Measurements from ENCODE around the gene CUX1. TPM values are rescaled to one million over a fixed set of nuclear protein-coding genes. Genes with fewer than 3 reads are reported as not detected.

The CUX1 gene
- total and polyA plus RNA-seq, 2 of the 13 experiments (the other 11 are each of a cell fraction or from before 2014, with no cell fraction given) = 13.7 to 14.9 TPM

DNA sequence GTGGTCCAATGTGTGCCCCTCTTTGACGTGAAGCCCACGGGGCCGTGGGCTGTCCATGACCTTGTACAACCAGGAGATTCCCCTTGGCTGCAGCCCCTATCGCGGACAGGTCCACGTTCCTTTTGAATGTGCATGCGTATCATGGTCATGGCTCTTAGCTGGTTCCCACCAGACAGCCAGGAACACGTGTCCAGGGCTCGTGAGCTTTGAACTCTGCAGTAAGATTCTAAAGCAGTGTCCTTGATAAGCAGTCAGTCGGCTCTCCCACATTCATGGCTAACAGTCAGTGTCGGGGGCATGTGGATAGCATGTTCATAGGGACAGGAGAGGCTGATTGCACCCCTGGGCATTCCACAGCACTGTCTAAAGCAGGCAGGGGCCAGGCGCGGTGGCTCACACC is 393.4 kb downstream of the CUX1 start (continued):
- TF ChIP-seq, protein P1, sequence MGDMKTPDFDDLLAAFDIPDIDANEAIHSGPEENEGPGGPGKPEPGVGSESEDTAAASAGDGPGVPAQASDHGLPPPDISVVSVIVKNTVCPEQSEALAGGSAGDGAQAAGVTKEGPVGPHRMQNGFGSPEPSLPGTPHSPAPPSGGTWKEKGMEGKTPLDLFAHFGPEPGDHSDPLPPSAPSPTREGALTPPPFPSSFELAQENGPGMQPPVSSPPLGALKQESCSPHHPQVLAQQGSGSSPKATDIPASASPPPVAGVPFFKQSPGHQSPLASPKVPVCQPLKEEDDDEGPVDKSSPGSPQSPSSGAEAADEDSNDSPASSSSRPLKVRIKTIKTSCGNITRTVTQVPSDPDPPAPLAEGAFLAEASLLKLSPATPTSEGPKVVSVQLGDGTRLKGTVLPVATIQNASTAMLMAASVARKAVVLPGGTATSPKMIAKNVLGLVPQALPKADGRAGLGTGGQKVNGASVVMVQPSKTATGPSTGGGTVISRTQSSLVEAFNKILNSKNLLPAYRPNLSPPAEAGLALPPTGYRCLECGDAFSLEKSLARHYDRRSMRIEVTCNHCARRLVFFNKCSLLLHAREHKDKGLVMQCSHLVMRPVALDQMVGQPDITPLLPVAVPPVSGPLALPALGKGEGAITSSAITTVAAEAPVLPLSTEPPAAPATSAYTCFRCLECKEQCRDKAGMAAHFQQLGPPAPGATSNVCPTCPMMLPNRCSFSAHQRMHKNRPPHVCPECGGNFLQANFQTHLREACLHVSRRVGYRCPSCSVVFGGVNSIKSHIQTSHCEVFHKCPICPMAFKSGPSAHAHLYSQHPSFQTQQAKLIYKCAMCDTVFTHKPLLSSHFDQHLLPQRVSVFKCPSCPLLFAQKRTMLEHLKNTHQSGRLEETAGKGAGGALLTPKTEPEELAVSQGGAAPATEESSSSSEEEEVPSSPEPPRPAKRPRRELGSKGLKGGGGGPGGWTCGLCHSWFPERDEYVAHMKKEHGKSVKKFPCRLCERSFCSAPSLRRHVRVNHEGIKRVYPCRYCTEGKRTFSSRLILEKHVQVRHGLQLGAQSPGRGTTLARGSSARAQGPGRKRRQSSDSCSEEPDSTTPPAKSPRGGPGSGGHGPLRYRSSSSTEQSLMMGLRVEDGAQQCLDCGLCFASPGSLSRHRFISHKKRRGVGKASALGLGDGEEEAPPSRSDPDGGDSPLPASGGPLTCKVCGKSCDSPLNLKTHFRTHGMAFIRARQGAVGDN (CRISPR knock-in tag; IDR thresholded peaks at IDR 0.05) = peak; percentile 83
- no peak for TF ChIP-seq NCOA1 (CRISPR knock-in tag; IDR thresholded peaks at IDR 0.05)
- TF ChIP-seq ATM (IDR thresholded peaks at IDR 0.05; ENCODE audit: borderline replicate concordance) = no peak
- TF ChIP-seq, protein P2, sequence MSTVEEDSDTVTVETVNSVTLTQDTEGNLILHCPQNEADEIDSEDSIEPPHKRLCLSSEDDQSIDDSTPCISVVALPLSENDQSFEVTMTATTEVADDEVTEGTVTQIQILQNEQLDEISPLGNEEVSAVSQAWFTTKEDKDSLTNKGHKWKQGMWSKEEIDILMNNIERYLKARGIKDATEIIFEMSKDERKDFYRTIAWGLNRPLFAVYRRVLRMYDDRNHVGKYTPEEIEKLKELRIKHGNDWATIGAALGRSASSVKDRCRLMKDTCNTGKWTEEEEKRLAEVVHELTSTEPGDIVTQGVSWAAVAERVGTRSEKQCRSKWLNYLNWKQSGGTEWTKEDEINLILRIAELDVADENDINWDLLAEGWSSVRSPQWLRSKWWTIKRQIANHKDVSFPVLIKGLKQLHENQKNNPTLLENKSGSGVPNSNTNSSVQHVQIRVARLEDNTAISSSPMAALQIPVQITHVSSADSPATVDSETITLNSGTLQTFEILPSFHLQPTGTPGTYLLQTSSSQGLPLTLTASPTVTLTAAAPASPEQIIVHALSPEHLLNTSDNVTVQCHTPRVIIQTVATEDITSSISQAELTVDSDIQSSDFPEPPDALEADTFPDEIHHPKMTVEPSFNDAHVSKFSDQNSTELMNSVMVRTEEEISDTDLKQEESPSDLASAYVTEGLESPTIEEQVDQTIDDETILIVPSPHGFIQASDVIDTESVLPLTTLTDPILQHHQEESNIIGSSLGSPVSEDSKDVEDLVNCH (CRISPR knock-in tag; IDR thresholded peaks at IDR 0.05) = no peak
- TF ChIP-seq ZBTB38 (CRISPR knock-in tag; IDR thresholded peaks at IDR 0.05) = peak; percentile 74
- TF ChIP-seq, protein P3, sequence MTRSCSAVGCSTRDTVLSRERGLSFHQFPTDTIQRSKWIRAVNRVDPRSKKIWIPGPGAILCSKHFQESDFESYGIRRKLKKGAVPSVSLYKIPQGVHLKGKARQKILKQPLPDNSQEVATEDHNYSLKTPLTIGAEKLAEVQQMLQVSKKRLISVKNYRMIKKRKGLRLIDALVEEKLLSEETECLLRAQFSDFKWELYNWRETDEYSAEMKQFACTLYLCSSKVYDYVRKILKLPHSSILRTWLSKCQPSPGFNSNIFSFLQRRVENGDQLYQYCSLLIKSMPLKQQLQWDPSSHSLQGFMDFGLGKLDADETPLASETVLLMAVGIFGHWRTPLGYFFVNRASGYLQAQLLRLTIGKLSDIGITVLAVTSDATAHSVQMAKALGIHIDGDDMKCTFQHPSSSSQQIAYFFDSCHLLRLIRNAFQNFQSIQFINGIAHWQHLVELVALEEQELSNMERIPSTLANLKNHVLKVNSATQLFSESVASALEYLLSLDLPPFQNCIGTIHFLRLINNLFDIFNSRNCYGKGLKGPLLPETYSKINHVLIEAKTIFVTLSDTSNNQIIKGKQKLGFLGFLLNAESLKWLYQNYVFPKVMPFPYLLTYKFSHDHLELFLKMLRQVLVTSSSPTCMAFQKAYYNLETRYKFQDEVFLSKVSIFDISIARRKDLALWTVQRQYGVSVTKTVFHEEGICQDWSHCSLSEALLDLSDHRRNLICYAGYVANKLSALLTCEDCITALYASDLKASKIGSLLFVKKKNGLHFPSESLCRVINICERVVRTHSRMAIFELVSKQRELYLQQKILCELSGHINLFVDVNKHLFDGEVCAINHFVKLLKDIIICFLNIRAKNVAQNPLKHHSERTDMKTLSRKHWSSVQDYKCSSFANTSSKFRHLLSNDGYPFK (CRISPR knock-in tag; IDR thresholded peaks at IDR 0.05; ENCODE audit: borderline replicate concordance) = no peak
- no peak for TF ChIP-seq ATRX (CRISPR knock-in tag; IDR thresholded peaks at IDR 0.05; ENCODE audit: borderline replicate concordance)
- TF ChIP-seq, protein P4, sequence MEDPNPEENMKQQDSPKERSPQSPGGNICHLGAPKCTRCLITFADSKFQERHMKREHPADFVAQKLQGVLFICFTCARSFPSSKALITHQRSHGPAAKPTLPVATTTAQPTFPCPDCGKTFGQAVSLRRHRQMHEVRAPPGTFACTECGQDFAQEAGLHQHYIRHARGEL (CRISPR knock-in tag; IDR thresholded peaks at IDR 0.05) = no peak
- TF ChIP-seq, protein P5, sequence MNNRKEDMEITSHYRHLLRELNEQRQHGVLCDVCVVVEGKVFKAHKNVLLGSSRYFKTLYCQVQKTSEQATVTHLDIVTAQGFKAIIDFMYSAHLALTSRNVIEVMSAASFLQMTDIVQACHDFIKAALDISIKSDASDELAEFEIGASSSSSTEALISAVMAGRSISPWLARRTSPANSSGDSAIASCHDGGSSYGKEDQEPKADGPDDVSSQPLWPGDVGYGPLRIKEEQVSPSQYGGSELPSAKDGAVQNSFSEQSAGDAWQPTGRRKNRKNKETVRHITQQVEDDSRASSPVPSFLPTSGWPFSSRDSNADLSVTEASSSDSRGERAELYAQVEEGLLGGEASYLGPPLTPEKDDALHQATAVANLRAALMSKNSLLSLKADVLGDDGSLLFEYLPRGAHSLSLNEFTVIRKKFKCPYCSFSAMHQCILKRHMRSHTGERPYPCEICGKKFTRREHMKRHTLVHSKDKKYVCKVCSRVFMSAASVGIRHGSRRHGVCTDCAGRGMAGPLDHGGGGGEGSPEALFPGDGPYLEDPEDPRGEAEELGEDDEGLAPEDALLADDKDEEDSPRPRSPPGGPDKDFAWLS (CRISPR knock-in tag; IDR thresholded peaks at IDR 0.05; ENCODE audit: borderline replicate concordance) = no peak
- TF ChIP-seq KMT2A (CRISPR knock-in tag; IDR thresholded peaks at IDR 0.05) = no peak
- TF ChIP-seq ZFP36 (IDR thresholded peaks at IDR 0.05; ENCODE audit: borderline replicate concordance, low read depth, low read length, partially characterized antibody) = no peak
- no peak for TF ChIP-seq ZNF549 (CRISPR knock-in tag; IDR thresholded peaks at IDR 0.05)
- no peak for TF ChIP-seq ZNF577 (CRISPR knock-in tag; IDR thresholded peaks at IDR 0.05; ENCODE audit: borderline replicate concordance, low read depth)
- no peak for TF ChIP-seq ZNF33B (CRISPR knock-in tag; IDR thresholded peaks at IDR 0.05)
- TF ChIP-seq GATAD1 (CRISPR knock-in tag; IDR thresholded peaks at IDR 0.05) = no peak
- TF ChIP-seq RORA (CRISPR knock-in tag; IDR thresholded peaks at IDR 0.05) = no peak
- TF ChIP-seq, protein P6, sequence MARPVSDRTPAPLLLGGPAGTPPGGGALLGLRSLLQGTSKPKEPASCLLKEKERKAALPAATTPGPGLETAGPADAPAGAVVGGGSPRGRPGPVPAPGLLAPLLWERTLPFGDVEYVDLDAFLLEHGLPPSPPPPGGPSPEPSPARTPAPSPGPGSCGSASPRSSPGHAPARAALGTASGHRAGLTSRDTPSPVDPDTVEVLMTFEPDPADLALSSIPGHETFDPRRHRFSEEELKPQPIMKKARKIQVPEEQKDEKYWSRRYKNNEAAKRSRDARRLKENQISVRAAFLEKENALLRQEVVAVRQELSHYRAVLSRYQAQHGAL (CRISPR knock-in tag; IDR thresholded peaks at IDR 0.05; ENCODE audit: not compliant biosample characterization) = no peak
- TF ChIP-seq DNMT3B (CRISPR knock-in tag; conservative IDR thresholded peaks at IDR 0.05) = no peak
